ENCODE data around the gene RFX3.

The RFX3 gene

DNA sequence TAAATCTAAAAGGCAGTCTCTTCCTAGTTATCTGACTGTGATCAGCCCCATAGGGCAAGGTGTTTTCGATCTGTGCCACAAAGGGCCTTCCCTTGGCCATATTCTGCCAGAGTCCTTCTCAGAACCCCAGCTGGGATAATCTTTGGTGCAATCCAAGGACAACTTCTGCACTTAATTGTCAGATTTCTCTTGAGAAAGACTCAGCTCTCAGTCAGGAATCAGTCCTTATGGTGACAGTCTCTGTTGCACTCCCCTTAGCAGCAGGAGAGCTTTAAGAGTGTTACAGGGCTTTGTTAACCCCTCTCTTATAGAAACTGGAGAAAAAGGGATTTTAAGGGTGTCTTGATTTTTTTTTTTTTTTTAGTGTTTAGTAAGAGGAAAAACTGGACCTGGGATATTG lies 15.4 kb upstream of the RFX3 start:
- H3K4me3 ChIP-seq (ENCODE audit: low read depth, low read length): no peak overlapping the region
- no peak for DNase-seq (ENCODE audit: low read depth)
- TF ChIP-seq, protein P1, sequence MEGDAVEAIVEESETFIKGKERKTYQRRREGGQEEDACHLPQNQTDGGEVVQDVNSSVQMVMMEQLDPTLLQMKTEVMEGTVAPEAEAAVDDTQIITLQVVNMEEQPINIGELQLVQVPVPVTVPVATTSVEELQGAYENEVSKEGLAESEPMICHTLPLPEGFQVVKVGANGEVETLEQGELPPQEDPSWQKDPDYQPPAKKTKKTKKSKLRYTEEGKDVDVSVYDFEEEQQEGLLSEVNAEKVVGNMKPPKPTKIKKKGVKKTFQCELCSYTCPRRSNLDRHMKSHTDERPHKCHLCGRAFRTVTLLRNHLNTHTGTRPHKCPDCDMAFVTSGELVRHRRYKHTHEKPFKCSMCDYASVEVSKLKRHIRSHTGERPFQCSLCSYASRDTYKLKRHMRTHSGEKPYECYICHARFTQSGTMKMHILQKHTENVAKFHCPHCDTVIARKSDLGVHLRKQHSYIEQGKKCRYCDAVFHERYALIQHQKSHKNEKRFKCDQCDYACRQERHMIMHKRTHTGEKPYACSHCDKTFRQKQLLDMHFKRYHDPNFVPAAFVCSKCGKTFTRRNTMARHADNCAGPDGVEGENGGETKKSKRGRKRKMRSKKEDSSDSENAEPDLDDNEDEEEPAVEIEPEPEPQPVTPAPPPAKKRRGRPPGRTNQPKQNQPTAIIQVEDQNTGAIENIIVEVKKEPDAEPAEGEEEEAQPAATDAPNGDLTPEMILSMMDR (IDR thresholded peaks at IDR 0.05; ENCODE audit: insufficient read depth, low read depth, low read length, missing control alignments): no peak

GRCh38 chr9:3534614-3535404 lies 9.0 kb upstream of the RFX3 start:
- TF ChIP-seq, protein P1 (IDR thresholded peaks at IDR 0.05; ENCODE audit: insufficient read depth, low read depth, low read length, missing control alignments): no peak
- no peak overlapping the region for H3K4me3 ChIP-seq (ENCODE audit: low read depth, low read length)
- DNase-seq (ENCODE audit: low read depth): no peak

DNA sequence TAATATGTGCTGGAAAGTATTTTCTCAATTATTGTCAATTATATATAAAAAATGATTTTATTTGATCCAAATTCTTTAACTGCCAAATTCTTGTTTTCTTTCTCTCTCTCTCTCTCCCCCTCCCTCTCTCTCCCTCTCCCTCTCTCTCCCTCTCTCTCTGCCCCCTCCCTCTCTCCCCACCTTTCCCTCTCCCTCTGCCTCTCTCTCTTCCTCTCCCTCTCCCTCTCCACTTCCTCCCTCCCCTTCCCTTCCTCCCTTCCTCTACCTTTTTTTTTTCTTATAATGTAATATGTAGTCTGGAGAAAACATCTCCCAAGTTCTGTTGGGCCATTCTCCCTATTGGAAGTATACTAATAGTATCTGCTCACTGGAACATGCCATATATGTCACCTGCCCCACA lies 6.4 kb upstream of the RFX3 start:
- no peak overlapping the region for H3K4me3 ChIP-seq (ENCODE audit: low read depth, low read length)
- TF ChIP-seq, protein P1 (IDR thresholded peaks at IDR 0.05; ENCODE audit: insufficient read depth, low read depth, low read length, missing control alignments): no peak
- no peak for DNase-seq (ENCODE audit: low read depth)

DNA sequence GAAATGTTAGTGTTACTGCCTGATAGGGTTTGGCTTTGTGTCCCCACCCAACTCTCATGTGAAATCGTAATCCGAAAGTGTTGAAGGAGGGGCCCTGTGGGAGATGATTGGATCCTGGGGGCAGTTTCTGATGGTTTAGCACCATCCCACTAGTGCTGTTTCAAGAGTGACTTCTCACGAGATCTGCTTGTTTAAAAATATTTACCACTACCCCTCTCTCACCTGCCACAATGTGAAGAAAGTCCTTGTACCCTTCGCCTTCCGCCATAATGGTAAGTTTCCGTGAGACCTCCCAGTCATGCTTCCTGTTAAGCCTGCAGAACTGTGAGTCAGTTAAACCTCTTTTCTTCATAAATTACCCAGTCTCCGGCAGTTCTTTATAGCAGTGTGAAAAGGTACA lies 2.6 kb upstream of the RFX3 start:
- peak overlapping the region; percentile 92 for H3K4me3 ChIP-seq (ENCODE audit: low read depth, low read length)
- peak; percentile 91 for DNase-seq (ENCODE audit: low read depth)
- TF ChIP-seq, protein P1 (IDR thresholded peaks at IDR 0.05; ENCODE audit: insufficient read depth, low read depth, low read length, missing control alignments): no peak

DNA sequence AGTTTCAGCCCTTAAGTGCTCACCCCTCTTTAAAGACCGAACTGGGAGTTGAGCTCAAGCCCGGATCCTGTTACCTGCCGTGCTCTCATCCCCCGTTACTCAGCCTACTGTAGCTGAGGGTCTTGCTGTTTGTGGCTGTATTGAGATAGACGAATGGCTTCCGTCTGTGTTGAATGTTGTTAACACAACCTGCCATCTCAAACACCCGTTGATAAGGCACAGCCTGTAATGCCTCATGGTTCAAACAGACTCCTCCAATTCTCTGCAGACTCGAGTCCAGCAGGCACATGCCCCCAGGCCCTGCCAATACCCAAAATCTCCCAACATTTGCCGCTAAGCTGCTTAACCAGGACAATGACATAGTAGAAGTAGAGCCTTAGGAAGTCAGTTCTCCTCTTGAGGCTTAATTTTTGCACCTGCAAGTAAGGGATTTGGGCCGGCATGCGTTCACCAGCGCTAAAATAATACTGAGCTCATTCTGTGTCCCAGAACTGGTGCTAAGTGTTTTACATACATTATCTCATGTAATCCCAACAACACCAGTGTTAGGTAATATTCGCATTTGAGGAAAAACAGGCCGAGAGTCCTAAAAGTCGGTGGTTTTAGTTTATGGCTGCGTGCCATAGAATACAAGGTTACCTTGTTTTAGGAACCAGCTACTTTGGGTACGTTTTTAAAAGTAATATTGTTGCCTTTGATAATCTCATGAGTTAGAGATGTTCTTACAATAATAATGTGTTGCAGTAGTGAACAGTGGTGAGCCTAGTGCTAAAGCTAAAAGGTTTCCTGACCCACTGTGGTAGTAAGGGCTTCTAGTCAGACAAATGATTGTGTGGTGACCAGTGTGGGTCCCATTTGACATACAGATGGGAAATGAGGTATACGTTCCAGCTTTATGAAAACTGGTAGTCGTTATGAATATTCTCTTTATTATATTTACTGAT lies 1.5 kb upstream of the RFX3 start:
- DNase-seq (ENCODE audit: low read depth): peak; percentile 57
- TF ChIP-seq, protein P1 (IDR thresholded peaks at IDR 0.05; ENCODE audit: insufficient read depth, low read depth, low read length, missing control alignments): no peak
- H3K4me3 ChIP-seq (ENCODE audit: low read depth, low read length): peak overlapping the region; percentile 92

- DNase-seq (ENCODE audit: low read depth): peak; percentile 92
- peak overlapping the region; percentile 92 for H3K4me3 ChIP-seq (ENCODE audit: low read depth, low read length)
- TF ChIP-seq, protein P1 (IDR thresholded peaks at IDR 0.05; ENCODE audit: insufficient read depth, low read depth, low read length, missing control alignments): no peak
These were observed 580 bp upstream of the RFX3 start for GRCh38 chr9:3526165-3526996.
